Measurements from ENCODE around the gene BEST2.

DNA sequence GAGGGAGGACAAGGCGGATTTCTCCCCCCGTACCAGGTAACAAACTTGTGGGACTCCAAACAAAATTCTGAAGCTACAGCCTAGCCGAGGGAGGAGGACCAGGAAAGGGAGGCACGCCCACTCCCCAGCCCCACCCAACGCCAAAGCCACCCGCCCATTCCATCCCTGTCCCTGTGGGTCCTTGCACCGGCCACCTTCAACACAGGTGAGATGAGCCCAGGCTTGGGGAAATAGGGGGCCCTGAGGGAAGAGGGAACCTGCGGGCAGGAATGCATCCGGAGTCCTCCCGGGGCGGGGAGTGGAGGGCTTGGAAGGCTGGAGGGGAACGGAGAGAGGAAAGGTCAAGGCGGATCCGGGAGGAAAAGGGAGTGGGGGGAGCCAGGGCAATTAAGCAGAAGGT lies at the start of gene BEST2:
- TF ChIP-seq, protein P1, sequence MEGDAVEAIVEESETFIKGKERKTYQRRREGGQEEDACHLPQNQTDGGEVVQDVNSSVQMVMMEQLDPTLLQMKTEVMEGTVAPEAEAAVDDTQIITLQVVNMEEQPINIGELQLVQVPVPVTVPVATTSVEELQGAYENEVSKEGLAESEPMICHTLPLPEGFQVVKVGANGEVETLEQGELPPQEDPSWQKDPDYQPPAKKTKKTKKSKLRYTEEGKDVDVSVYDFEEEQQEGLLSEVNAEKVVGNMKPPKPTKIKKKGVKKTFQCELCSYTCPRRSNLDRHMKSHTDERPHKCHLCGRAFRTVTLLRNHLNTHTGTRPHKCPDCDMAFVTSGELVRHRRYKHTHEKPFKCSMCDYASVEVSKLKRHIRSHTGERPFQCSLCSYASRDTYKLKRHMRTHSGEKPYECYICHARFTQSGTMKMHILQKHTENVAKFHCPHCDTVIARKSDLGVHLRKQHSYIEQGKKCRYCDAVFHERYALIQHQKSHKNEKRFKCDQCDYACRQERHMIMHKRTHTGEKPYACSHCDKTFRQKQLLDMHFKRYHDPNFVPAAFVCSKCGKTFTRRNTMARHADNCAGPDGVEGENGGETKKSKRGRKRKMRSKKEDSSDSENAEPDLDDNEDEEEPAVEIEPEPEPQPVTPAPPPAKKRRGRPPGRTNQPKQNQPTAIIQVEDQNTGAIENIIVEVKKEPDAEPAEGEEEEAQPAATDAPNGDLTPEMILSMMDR (IDR thresholded peaks at IDR 0.05; ENCODE audit: low read length), result no peak
- no peak for TF ChIP-seq EZH2 (IDR thresholded peaks at IDR 0.05; ENCODE audit: borderline replicate concordance, low read length)

Measured in OCI-LY1 (cell line).